ENCODE data around the gene HOXB5. TPM values are rescaled to one million over a fixed set of nuclear protein-coding genes. Genes with fewer than 3 reads are reported as not detected.

HOXB5 gene
- total RNA-seq, 1 experiment from 2014 or later: not detected

DNA sequence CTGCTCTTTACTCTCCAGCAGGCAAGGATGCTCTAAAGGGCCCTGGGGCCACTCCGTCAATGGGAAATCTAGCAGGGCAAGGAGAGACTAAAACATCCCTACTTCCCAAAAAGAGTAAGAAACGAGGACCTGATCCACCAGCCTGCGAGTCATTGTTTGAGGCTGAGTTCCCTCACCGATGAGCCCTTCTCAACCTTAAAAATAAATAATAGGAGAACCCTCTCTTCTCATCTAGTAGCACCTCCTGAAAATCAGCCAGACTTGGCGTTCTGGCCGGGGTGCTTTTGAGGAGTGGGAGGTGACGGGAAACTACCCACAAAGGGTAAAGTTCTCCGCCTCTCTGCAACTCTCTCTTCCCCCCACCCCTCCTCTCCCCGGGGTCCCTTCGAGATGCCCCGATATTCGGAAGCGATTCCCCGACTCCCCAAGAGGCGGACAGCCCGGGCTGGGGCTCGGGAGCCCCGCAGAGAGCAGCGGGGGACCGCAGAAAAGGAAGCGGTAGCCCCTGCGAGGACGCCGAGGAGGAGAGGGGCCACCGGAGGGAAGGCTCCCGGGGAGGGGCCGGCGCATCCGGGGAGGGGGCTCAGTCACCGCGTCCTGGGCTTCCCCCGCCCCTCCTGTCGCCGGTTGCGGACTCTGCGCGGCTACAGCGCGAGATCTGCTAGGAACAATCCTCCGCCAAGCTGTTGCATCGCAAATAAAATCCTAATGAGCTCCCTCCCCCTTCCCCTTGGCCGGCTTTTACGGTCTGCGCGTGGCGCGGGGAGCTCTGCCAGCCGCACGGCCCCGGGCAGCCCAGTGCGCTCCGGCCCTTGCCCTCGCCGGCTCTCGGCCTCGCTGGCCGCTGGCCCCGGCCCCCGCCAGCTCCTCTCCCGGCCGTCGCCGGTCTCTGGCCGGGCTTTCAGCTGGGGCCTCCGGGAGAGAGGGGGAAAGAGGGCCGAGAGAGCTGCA lies 31.2 kb upstream of the HOXB5 start:
- no peaks in the 10 kb centered on the region for H3K36me3 Mint-ChIP-seq (ENCODE audit: insufficient read depth, unreplicated experiment)
- H3K4me1 Mint-ChIP-seq (ENCODE audit: low read depth, unreplicated experiment): peaks cover 7% of the 10 kb centered on the region
- peaks cover 11% of the 10 kb centered on the region for H3K4me1 ChIP-seq
- peaks cover 33% of the 10 kb centered on the region for H3K27me3 ChIP-seq (replicated peaks; ENCODE audit: control insufficient read depth, insufficient read depth, low read length)
- ChIA-PET POLR2A (interaction anchor here (0.6 to 1.4 kb wide), 5 partner anchors 11 to 268 kb away, joined by 4 to 10 read pairs (median 5); partner anchors contain the start of genes ATP5MC1 and HOXB7), CTCF (interaction anchor here (0.5 to 2.3 kb wide), 15 partner anchors 9 to 528 kb away, joined by 3 to 10 read pairs (median 5); partner anchors contain the start of gene PRAC2)
- peak overlapping the region; percentile 85 for H3K4me3 Mint-ChIP-seq (ENCODE audit: unreplicated experiment)
- TF ChIP-seq, protein P1, sequence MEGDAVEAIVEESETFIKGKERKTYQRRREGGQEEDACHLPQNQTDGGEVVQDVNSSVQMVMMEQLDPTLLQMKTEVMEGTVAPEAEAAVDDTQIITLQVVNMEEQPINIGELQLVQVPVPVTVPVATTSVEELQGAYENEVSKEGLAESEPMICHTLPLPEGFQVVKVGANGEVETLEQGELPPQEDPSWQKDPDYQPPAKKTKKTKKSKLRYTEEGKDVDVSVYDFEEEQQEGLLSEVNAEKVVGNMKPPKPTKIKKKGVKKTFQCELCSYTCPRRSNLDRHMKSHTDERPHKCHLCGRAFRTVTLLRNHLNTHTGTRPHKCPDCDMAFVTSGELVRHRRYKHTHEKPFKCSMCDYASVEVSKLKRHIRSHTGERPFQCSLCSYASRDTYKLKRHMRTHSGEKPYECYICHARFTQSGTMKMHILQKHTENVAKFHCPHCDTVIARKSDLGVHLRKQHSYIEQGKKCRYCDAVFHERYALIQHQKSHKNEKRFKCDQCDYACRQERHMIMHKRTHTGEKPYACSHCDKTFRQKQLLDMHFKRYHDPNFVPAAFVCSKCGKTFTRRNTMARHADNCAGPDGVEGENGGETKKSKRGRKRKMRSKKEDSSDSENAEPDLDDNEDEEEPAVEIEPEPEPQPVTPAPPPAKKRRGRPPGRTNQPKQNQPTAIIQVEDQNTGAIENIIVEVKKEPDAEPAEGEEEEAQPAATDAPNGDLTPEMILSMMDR (IDR thresholded peaks at IDR 0.05; ENCODE audit: insufficient read depth in 1 of 2, low read depth in 1 of 2, low read length in 1 of 2, severe bottlenecking in 1 of 2, unreplicated experiment in 1 of 2): no peak
- BruUV-seq (replicated peaks): TSS peak; percentile 36
- H3K27me3 Mint-ChIP-seq (ENCODE audit: insufficient read depth, unreplicated experiment): peaks cover 57% of the 10 kb centered on the region
- no peaks in the 10 kb centered on the region for H3K36me3 ChIP-seq (ENCODE audit: control insufficient read depth, insufficient read depth, low read length)
- H3K9me3 ChIP-seq: no peaks in the 10 kb centered on the region
- peak in 1 of 2 experiments; percentile 74 for DNase-seq
- H3K9me3 Mint-ChIP-seq (ENCODE audit: unreplicated experiment): no peaks in the 10 kb centered on the region
- peak overlapping the region; percentile 57 for H3K4me3 ChIP-seq (ENCODE audit: low read depth, low read length)
- intact Hi-C loops (cut with micrococcal nuclease; ENCODE audit: unreplicated experiment): no loop called here
- no peak overlapping the region for H3K27ac Mint-ChIP-seq (ENCODE audit: unreplicated experiment)

DNA sequence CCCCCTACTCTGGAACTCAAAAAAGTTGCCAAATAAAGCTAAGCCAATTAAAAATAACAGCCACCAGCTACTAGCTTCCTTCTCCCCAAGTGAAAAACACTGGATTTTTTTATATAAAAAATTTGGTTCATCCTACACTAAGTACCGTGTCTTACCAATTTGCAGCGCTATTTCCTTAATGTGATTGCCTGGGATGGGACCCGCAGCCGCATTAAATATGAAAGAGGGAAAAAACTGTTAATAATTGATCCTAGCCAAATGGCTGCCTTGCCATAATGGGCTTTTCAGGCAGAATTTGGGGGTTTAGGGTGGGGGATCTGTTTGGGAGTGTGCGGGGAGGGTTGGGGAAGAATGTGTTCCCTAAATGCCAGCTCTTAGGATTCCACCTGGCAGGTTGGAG lies 30.5 kb upstream of the HOXB5 start:
- Mint-ChIP-seq H3K27me3 (ENCODE audit: insufficient read depth, unreplicated experiment) (peaks cover 60% of the 10 kb centered on the region), H3K27ac (ENCODE audit: unreplicated experiment) (no peak overlapping the region), H3K4me1 (ENCODE audit: low read depth, unreplicated experiment) (peaks cover 13% of the 10 kb centered on the region), H3K4me3 (ENCODE audit: unreplicated experiment) (peak overlapping the region; percentile 85), H3K9me3 (ENCODE audit: unreplicated experiment) (no peaks in the 10 kb centered on the region), H3K36me3 (ENCODE audit: insufficient read depth, unreplicated experiment) (no peaks in the 10 kb centered on the region)
- POLR2A ChIA-PET: no interaction called here
- CTCF ChIA-PET: interaction anchor here (1.6 kb wide), 1 partner anchor 316 kb away, joined by 4 read pairs; no protein-coding TSS in a partner anchor
- intact Hi-C loops (cut with micrococcal nuclease; ENCODE audit: unreplicated experiment): no loop called here
- no peak overlapping the region for H3K4me3 ChIP-seq (ENCODE audit: low read depth, low read length)
- no peaks in the 10 kb centered on the region for H3K9me3 ChIP-seq
- DNase-seq: no peak
- peaks cover 11% of the 10 kb centered on the region for H3K4me1 ChIP-seq
- H3K36me3 ChIP-seq (ENCODE audit: control insufficient read depth, insufficient read depth, low read length): no peaks in the 10 kb centered on the region
- H3K27me3 ChIP-seq (replicated peaks; ENCODE audit: control insufficient read depth, insufficient read depth, low read length): peaks cover 33% of the 10 kb centered on the region
- TF ChIP-seq, protein P1 (IDR thresholded peaks at IDR 0.05; ENCODE audit: insufficient read depth in 1 of 2, low read depth in 1 of 2, low read length in 1 of 2, severe bottlenecking in 1 of 2, unreplicated experiment in 1 of 2): no peak
- BruUV-seq (replicated peaks): no TSS peak

DNA sequence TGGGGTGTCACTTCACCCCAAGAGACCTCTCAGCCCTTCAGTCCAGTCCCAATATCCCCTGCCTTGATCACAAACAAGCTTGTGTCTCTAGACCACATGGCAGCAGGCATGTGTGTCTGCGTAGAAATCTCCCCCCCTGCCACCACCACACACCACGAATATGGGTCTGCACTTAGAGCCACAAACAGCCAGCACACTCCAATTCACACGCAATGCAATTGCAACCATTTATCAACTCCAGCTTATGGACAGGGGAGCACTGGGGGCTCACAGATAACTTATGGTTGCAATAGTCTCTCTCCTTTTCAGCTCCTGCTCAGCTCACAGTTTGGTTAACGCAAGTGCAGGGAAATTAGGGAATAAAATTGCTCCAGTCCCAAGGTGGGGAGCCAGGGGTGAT lies 30.0 kb upstream of the HOXB5 start:
- Mint-ChIP-seq H3K4me3 (ENCODE audit: unreplicated experiment) (no peak overlapping the region), H3K36me3 (ENCODE audit: insufficient read depth, unreplicated experiment) (peaks cover 4% of the 10 kb centered on the region), H3K9me3 (ENCODE audit: unreplicated experiment) (no peaks in the 10 kb centered on the region), H3K4me1 (ENCODE audit: low read depth, unreplicated experiment) (peaks cover 17% of the 10 kb centered on the region), H3K27ac (ENCODE audit: unreplicated experiment) (no peak overlapping the region), H3K27me3 (ENCODE audit: insufficient read depth, unreplicated experiment) (peaks cover 63% of the 10 kb centered on the region)
- CTCF ChIA-PET: interaction anchor here (0.8 to 1.6 kb wide), 3 partner anchors 255 to 316 kb away, joined by 3 to 4 read pairs (median 3); no protein-coding TSS in a partner anchor
- Histone ChIP-seq H3K36me3 (ENCODE audit: control insufficient read depth, insufficient read depth, low read length) (no peaks in the 10 kb centered on the region), H3K4me1 (peaks cover 11% of the 10 kb centered on the region), H3K9me3 (no peaks in the 10 kb centered on the region), H3K4me3 (ENCODE audit: low read depth, low read length) (no peak overlapping the region), H3K27me3 (replicated peaks; ENCODE audit: control insufficient read depth, insufficient read depth, low read length) (peaks cover 34% of the 10 kb centered on the region)
- DNase-seq: no peak
- intact Hi-C loops (cut with micrococcal nuclease; ENCODE audit: unreplicated experiment): no loop called here
- BruUV-seq (replicated peaks): no TSS peak
- POLR2A ChIA-PET: no interaction called here
- TF ChIP-seq, protein P1 (IDR thresholded peaks at IDR 0.05; ENCODE audit: insufficient read depth in 1 of 2, low read depth in 1 of 2, low read length in 1 of 2, severe bottlenecking in 1 of 2, unreplicated experiment in 1 of 2): no peak

Data from Caco-2 (cell line).